Activated B cell treated with CpG ODN at 0.5 μM for 24 hours (primary cell): Measurements from ENCODE around the gene ALKAL2. TPM values are rescaled to one million over a fixed set of nuclear protein-coding genes. Genes with fewer than 3 reads are reported as not detected.

ENCODE experiments used
- ATAC-seq: fragments of 200-7000 bp; cut with Tn5 transposase; one replicate; pipeline ENCODE4 v1.10.0; 2021; ENCODE audit warnings: low read depth, mild to moderate bottlenecking, moderate library complexity
- CTCF ChIA-PET: fragments of 350-600 bp; sonication (Branson Sonifier 250); formaldehyde crosslinking; loops from one replicate; lab custom pipeline; 2021; ENCODE audit warnings: antibody characterized with exemption; lab: Charles Lee
- POLR2A ChIA-PET: fragments of 350-600 bp; sonication (Branson Sonifier 250); formaldehyde crosslinking; loops from one replicate; lab custom pipeline; 2021; ENCODE audit warnings: antibody characterized with exemption; lab: Charles Lee
- DNase-seq: peaks from one replicate; pipeline ENCODE4 v3.0.0; 2022
- H3K27ac Mint-ChIP-seq: one replicate; pipeline ENCODE4 v1.8.0; 2020; ENCODE audit warnings: mixed read lengths
- H3K27me3 Mint-ChIP-seq: one replicate; pipeline ENCODE4 v1.8.0; 2021; ENCODE audit warnings: mixed read lengths
- H3K36me3 Mint-ChIP-seq: one replicate; pipeline ENCODE4 v1.8.0; 2021; ENCODE audit warnings: low read depth, mixed read lengths
- H3K4me1 Mint-ChIP-seq: one replicate; pipeline ENCODE4 v1.8.0; 2021; ENCODE audit warnings: mixed read lengths
- H3K4me3 Mint-ChIP-seq: one replicate; pipeline ENCODE4 v1.8.0; 2020; ENCODE audit warnings: mild to moderate bottlenecking, mixed read lengths
- H3K9me3 Mint-ChIP-seq: one replicate; pipeline ENCODE4 v1.8.0; 2020; ENCODE audit warnings: mixed read lengths
- CTCF ChIP-seq: fragments of 200-600 bp; IDR thresholded peaks from one replicate; pipeline ENCODE4 v1.8.0; 2022; ENCODE audit warnings: antibody characterized with exemption, mild to moderate bottlenecking
- intact Hi-C: fragments of 100-400 bp; cut with micrococcal nuclease; formaldehyde crosslinking; loops from one replicate; pipeline ENCODE4 v1.15.1; 2024
- total RNA-seq: library from RNA; stranded (reverse); gene quantifications from 2 replicates; pipeline ENCODE4 v1.2.3, GENCODE V29; 2022

The ALKAL2 gene
- total RNA-seq, 1 donor from 2014 or later: not detected

GRCh38 chr2:283996-284794 lies 3.7 kb downstream of the ALKAL2 start:
- H3K4me3 Mint-ChIP-seq: no peak overlapping the region
- H3K27me3 Mint-ChIP-seq: peaks cover 14% of the 10 kb centered on the region
- DNase-seq (no peak), ATAC-seq (no peak)
- no peak overlapping the region for H3K27ac Mint-ChIP-seq
- POLR2A ChIA-PET: no interaction called here
- CTCF ChIA-PET: interaction anchor here (1.4 kb wide), 1 partner anchor 352 kb away, joined by 3 read pairs; no protein-coding TSS in a partner anchor
- peaks cover 9% of the 10 kb centered on the region for H3K4me1 Mint-ChIP-seq
- TF ChIP-seq CTCF: no peak
- intact Hi-C loops: no loop called here
- H3K9me3 Mint-ChIP-seq: no peaks in the 10 kb centered on the region
- peaks cover 40% of the 10 kb centered on the region for H3K36me3 Mint-ChIP-seq

DNA sequence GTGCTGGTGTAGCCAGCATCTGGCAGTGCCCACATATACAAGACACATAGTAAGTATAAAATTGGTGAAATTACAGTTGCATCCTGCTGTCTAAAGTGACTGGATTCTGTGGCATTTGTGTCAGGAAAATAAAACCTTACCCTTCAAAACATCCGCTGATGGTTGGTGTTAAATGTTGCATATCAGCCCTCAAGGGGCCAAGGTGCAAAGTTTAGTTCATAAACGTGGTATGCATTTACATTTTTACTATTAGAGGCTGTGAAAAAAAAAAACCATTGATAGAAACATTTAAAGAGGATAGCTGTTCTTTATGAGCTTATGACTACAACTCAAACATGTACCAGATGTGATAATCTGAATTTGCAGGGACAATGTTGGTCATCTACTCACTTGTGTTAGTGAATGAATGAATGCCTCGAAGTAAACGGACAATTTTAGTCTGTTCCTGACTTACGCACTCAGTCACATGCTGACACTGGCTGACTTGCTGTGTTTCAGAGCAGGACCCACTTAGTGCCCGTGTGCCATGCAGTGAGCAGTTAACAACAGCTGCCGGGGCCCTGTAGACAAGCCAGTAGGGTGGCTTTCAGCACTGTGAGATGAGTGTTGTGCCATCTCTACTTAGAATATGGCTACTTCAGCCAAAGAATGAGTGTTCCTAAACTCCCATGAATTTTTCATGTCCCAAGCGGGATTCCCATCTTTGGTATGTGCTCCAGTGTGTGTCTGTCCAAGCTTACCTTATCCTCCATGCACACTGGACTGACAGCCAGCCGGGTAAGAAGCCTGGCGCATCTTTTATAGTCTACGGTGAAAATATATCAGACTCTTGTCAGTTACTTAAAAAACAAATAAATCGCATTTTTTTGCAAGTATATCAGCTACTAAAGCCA lies 5.3 kb downstream of the ALKAL2 start:
- POLR2A ChIA-PET: no interaction called here
- TF ChIP-seq CTCF: no peak
- no peak for DNase-seq
- Mint-ChIP-seq H3K4me3 (no peak overlapping the region), H3K27me3 (peaks cover 14% of the 10 kb centered on the region), H3K27ac (no peak overlapping the region), H3K4me1 (peaks cover 8% of the 10 kb centered on the region), H3K36me3 (peaks cover 53% of the 10 kb centered on the region), H3K9me3 (no peaks in the 10 kb centered on the region)
- intact Hi-C loops: no loop called here
- no peak for ATAC-seq
- CTCF ChIA-PET: no interaction called here

GRCh38 chr2:281381-281780 lies 6.5 kb downstream of the ALKAL2 start:
- intact Hi-C loops: no loop called here
- CTCF ChIA-PET: no interaction called here
- ATAC-seq (no peak), DNase-seq (no peak)
- Mint-ChIP-seq H3K9me3 (no peaks in the 10 kb centered on the region), H3K4me1 (peaks cover 3% of the 10 kb centered on the region), H3K27me3 (peaks cover 9% of the 10 kb centered on the region), H3K4me3 (no peak overlapping the region), H3K36me3 (peaks cover 64% of the 10 kb centered on the region), H3K27ac (no peak overlapping the region)
- POLR2A ChIA-PET: no interaction called here
- no peak for TF ChIP-seq CTCF

GRCh38 chr2:280650-281110 lies 7.2 kb downstream of the ALKAL2 start:
- ChIA-PET POLR2A (no interaction called here), CTCF (no interaction called here)
- ATAC-seq (no peak), DNase-seq (no peak)
- Mint-ChIP-seq H3K4me3 (no peak overlapping the region), H3K27ac (no peak overlapping the region), H3K27me3 (peaks cover 2% of the 10 kb centered on the region), H3K36me3 (peaks cover 70% of the 10 kb centered on the region), H3K4me1 (peaks cover 4% of the 10 kb centered on the region), H3K9me3 (no peaks in the 10 kb centered on the region)
- intact Hi-C loops: no loop called here
- TF ChIP-seq CTCF: no peak
